ENCODE measurements around the gene TIMP3. TPM values are rescaled to one million over a fixed set of nuclear protein-coding genes. Genes with fewer than 3 reads are reported as not detected.
"Not testable (repeated sequence)": the region's sequence is repeated elsewhere in the genome, so short reads cannot be mapped to it uniquely, and the experiment has no call there.

Gene TIMP3
- 10 to 100 TPM; 40.1 to 93.3 (median 67.5) TPM for total RNA-seq

DNA sequence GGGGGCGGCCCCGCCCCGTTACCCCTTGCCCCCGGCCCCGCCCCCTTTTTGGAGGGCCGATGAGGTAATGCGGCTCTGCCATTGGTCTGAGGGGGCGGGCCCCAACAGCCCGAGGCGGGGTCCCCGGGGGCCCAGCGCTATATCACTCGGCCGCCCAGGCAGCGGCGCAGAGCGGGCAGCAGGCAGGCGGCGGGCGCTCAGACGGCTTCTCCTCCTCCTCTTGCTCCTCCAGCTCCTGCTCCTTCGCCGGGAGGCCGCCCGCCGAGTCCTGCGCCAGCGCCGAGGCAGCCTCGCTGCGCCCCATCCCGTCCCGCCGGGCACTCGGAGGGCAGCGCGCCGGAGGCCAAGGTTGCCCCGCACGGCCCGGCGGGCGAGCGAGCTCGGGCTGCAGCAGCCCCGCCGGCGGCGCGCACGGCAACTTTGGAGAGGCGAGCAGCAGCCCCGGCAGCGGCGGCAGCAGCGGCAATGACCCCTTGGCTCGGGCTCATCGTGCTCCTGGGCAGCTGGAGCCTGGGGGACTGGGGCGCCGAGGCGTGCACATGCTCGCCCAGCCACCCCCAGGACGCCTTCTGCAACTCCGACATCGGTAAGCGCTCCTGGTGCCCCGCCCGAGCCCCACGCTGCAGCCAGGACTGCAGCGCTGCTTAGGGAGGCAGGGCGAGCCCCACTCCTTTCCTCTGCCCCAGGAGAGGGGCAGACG lies at the start of gene TIMP3:
Gene TIMP3, plus strand, starts transcription at position 169 of the 700 bp plus-strand sequence. Its CDS starts 297 bp downstream, at position 466.
- peak; percentile 61 to 63 for TF ChIP-seq POLR2A (IDR thresholded peaks at IDR 0.05)
- TF ChIP-seq, protein P1, sequence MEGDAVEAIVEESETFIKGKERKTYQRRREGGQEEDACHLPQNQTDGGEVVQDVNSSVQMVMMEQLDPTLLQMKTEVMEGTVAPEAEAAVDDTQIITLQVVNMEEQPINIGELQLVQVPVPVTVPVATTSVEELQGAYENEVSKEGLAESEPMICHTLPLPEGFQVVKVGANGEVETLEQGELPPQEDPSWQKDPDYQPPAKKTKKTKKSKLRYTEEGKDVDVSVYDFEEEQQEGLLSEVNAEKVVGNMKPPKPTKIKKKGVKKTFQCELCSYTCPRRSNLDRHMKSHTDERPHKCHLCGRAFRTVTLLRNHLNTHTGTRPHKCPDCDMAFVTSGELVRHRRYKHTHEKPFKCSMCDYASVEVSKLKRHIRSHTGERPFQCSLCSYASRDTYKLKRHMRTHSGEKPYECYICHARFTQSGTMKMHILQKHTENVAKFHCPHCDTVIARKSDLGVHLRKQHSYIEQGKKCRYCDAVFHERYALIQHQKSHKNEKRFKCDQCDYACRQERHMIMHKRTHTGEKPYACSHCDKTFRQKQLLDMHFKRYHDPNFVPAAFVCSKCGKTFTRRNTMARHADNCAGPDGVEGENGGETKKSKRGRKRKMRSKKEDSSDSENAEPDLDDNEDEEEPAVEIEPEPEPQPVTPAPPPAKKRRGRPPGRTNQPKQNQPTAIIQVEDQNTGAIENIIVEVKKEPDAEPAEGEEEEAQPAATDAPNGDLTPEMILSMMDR (IDR thresholded peaks at IDR 0.05) = no peak
- Histone ChIP-seq H3K4me3 (peak within 1 kb of the TSS; percentile 42 to 64 (median 54)), H3K9me3 (no peaks in the 10 kb centered on the region), H3K27ac (peak within 1 kb of the TSS; percentile 60 to 79 (median 72)), H3K36me3 (no peaks in the 10 kb centered on the region), H3K27me3 (no peaks in the 10 kb centered on the region), H3K4me1 (no peaks in the 10 kb centered on the region)
- peak; percentile 38 to 80 (median 65) for DNase-seq

DNA sequence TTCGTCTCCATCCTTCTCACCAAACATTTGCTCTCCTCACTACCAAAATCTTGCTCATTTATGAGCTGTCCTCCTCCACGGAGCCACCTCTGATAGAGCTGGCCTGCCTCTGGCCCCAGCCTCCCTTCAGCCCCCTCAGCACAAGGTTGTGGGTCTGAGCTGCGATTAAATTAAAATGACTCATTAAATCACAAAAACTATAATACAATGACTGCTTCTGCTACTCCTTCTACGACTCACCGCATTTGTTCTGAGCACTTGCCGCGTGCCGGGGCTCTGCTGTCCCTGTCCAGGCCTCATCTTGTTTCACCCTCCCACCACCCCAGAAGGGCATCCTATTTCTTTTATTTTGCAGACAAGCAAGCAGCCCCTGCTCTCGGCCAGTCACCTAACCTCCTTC lies 49.2 kb upstream of the TIMP3 start:
- no peaks in the 10 kb centered on the region for H3K27me3 ChIP-seq
- no peaks in the 10 kb centered on the region for H3K9me3 ChIP-seq
- H3K4me3 ChIP-seq = no peak overlapping the region
- no peaks in the 10 kb centered on the region for H3K36me3 ChIP-seq
- H3K4me1 ChIP-seq = no peaks in the 10 kb centered on the region
- TF ChIP-seq POLR2A (IDR thresholded peaks at IDR 0.05) = no peak
- TF ChIP-seq, protein P1 (IDR thresholded peaks at IDR 0.05) = no peak
- H3K27ac ChIP-seq = no peak overlapping the region
- DNase-seq = no peak

DNA sequence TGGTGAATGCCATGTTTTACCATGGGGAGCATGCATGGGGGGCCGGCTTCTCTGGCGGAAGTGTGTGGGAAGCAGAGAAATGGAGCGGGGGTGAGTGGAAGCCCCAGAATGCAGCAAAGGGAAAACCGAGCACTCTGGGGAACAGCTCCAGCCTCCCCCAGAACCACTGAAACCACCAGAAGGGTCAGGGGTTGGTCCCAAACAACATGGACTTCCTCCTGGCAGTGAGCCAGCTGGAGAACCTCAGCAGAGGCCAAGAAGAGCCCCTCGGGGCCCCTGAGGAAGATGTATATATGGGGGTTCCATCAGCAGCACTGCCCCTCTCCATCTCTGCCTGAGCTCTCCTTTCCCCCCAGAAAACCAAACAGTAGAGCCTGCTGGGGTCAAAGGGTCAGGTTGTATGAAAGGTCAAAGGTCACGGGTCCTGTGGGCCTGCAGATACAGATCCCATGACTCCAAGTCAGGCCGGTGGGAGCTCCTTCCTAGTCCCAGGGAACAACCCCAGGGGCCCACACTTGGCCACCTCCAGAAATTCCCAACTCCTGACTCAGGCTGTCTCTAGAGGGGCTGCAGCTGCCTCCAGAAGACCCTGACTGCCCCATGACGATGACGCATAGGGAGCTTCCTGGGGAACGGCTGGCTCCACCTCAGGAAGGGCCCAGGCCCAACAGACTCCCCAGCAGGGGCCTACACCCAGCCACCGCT lies 48.5 kb upstream of the TIMP3 start:
- TF ChIP-seq, protein P1 (IDR thresholded peaks at IDR 0.05) = no peak
- TF ChIP-seq POLR2A (IDR thresholded peaks at IDR 0.05) = no peak
- H3K27ac ChIP-seq = no peak overlapping the region
- no peaks in the 10 kb centered on the region for H3K27me3 ChIP-seq
- H3K36me3 ChIP-seq = no peaks in the 10 kb centered on the region
- H3K4me3 ChIP-seq = no peak overlapping the region
- DNase-seq = no peak
- H3K9me3 ChIP-seq = no peaks in the 10 kb centered on the region
- H3K4me1 ChIP-seq = no peaks in the 10 kb centered on the region

DNA sequence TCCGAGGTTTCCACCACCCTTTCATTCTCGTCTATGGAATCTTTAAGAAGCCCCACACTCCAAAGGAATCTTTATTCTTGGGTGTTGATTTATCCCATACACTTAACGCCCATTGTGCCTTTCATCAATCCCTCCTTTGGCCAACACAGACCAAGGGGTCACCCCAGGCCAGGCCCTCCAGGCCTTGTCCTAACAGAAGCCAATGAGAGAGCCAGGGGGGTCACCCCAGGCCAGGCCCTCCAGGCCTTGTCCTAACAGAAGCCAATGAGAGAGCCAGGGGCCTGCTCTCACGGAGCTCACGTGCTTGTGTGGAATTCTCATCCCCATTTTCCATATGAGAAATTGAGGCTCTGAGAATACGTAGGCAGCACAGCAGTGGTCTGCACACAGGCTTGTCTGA lies 47.9 kb upstream of the TIMP3 start:
- H3K9me3 ChIP-seq = no peaks in the 10 kb centered on the region
- H3K4me1 ChIP-seq = no peaks in the 10 kb centered on the region
- TF ChIP-seq, protein P1 (IDR thresholded peaks at IDR 0.05) = no peak
- TF ChIP-seq POLR2A (IDR thresholded peaks at IDR 0.05) = no peak
- H3K36me3 ChIP-seq = no peaks in the 10 kb centered on the region
- no peaks in the 10 kb centered on the region for H3K27me3 ChIP-seq
- H3K4me3 ChIP-seq = no peak overlapping the region
- H3K27ac ChIP-seq = no peak overlapping the region
- no peak for DNase-seq

DNA sequence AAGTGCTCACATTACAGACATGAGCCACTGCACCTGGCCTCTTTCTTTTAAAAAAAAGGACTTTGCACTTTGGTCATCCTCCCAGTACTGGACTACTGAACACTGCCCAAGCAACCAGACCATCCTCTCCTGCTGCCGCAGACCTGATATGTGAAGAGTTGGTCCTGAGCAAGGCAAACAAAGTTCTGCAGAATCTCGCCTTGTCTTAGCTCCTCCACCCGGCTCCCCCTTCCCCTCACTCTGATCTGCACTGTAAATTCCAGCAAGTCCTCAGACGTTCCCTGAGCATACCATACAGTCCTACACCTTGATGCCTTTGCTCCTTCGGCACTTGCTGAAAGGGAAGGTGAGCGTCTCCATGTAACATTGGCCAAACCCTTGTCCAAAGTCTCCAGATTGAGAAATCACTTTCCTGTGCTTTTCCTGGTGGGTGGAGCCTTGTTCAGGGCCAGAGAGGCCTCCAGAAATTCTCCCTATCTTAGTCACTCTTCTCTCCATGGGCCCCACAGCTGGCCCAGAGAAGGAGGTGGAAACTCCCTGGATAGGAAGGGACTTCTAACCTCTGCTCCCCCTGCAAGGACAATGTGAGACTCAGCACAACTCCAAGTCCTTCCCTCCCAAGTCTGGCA lies 47.0 kb upstream of the TIMP3 start:
- H3K4me3 ChIP-seq = no peak overlapping the region
- peak in 1 of 3 donors; percentile 67 for DNase-seq
- H3K27ac ChIP-seq = peak overlapping the region in 2 of 4 donors; percentile 17 to 72

DNA sequence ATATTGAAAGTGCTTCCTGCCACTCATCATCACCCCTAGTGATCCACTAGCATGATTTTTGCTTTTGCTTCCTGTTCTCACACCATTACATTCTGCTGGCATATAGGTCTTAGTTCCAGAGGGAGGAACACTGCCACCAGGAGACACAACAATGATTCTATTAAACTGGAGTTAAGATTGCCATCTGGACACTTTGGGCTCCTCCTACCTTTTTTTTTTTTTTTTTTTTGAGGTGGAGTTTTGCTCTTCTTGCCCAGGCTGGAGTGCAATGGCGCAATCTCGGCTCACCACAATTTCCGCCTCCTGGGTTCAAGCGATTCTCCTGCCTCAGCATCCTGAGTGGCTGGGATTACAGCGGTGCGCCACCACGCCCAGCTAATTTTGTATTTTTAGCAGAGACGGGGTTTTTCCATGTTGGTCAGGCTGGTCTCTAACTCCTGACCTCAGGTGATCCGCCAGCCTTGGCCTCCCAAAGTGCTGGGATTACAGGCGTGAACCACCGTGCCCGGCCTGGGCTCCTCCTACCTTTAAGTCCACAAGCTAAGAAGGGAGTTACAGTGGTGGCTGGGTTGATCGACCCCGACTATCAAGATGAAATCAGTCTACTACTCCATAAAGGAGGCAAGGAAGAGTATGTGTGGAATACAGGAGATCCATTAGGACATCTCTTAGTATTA lies 44.3 kb upstream of the TIMP3 start:
- not testable (repeated sequence) for H3K27ac ChIP-seq, DNase-seq, H3K36me3 ChIP-seq, H3K27me3 ChIP-seq, H3K4me3 ChIP-seq, H3K9me3 ChIP-seq, H3K4me1 ChIP-seq

More for the DNA sequence above, 47.0 kb upstream of the TIMP3 start:
- TF ChIP-seq, protein P1 (IDR thresholded peaks at IDR 0.05) = no peak
- H3K4me1 ChIP-seq = no peaks in the 10 kb centered on the region
- no peaks in the 10 kb centered on the region for H3K9me3 ChIP-seq
- H3K27me3 ChIP-seq = no peaks in the 10 kb centered on the region
- no peaks in the 10 kb centered on the region for H3K36me3 ChIP-seq

All from Peyer's patch (tissue), 4 donors.